GM19438 (cell line): ENCODE data around the gene TNFRSF1B.

Experiments used
- ATAC-seq: cut with Tn5 transposase; IDR thresholded peaks from one replicate; pipeline ENCODE4 v1.9.1; 2021; ENCODE audit warnings: low read depth; ENCODE audit not compliant: unreplicated experiment

TNFRSF1B gene

DNA sequence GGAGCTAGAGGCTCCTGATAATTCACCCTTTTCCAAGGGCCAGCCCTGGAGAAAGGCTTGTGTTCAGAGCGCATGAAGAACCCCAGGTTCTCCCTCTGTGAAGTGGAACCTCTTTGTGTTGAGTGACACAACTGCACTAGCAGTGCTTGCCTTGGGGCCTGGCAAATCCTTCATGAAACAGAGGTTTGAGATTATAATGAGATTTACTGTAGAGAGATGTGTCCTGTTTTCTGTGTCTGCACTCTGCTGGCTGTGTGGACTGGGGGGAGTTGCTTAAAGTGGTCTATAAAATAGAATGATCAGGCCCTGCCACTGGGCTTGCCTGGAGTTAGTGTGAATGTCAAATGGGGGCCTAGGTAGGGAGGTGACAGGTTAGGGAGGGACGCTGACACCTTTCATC is 11.5 kb upstream of the TNFRSF1B start:
- ATAC-seq: no peak

GRCh38 chr1:12157366-12158231 is 9.2 kb upstream of the TNFRSF1B start:
- ATAC-seq: no peak

DNA sequence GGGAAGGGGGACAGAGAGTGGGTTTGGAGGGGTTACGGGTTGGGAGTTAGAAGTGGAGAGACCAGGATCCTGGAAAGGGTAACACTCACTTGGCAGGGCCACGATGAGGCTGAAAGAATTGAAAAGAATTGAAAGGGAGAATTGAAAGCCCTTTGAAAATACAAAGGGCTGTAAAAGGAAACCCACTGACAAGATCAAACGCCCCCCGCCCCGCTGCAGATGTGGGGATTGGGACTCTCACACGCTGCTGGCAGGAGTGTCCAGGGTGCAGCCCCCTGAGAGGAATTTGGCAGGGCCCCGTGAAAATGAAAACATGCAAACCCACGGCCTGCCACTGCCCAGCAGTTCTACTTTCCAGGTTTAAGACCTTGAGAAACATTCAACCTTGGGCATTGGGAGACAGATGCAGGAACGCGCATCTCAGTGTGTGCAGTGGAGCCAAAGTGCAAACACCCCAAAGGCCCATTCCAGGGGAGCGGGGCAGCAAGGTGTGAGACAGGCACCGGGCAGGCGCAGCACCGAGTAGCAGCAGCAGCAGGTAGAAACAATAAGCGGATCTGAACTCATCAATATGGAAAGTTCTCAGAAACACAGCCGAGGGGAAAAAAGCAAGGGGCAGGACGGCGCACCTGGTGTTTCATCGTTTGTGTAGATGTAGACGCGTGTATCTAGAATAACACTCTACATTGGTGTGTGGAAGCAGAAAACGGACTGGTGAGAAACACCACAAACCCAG is 8.3 kb upstream of the TNFRSF1B start:
- ATAC-seq: no peak

GRCh38 chr1:12159816-12160215 is 7.0 kb upstream of the TNFRSF1B start:
- no peak for ATAC-seq

DNA sequence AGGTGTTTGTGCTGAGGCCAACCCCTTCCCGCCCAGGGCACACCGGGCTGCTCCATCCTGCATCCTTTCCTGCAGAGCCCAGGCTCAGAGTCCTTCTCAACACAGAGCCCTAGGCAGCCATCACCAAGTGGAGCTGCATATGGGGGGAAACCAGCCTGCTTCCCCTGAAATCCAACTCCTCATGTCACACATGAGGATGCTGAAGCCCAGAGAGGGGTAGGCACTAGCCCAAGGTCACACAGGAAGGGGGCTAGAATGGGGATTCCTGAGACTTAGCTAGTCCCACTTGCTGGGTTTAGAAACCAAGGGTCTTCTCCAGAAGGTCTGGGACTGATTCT is 5.5 kb upstream of the TNFRSF1B start:
- no peak for ATAC-seq

GRCh38 chr1:12161662-12162458 is 4.9 kb upstream of the TNFRSF1B start:
- peak; percentile 72 for ATAC-seq

DNA sequence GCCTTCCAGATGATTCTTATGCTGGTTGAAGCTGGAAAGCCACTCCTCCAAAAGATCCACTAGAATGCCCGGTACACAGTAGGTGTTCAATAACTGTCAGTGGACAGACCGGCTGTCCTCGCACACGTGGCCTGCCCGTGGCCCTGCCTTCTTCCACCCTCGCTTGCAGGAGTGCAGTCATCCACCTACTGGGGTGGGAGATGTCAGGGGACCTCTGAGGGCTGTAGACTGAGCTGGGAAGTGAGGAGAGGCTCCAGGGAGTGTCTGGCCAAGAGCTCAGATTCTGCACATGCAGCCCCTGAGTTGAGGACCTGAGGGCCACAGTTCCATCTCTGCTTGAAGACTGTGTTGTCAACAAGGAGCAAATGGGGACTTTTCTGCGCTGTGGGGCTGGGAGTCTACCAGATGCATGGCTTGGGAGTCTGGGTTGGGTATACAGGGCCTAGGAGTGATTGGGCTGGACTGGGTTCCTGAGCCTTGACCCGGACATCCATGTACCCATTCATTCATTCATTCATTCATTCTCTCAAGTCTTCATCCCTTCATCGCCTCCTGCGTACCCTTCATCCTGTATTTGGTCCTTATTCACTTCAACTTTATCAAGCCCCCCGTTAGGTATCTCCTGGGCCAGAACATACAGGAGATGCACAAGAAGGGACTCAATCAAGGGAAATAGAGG is 4.2 kb upstream of the TNFRSF1B start:
- ATAC-seq: no peak

DNA sequence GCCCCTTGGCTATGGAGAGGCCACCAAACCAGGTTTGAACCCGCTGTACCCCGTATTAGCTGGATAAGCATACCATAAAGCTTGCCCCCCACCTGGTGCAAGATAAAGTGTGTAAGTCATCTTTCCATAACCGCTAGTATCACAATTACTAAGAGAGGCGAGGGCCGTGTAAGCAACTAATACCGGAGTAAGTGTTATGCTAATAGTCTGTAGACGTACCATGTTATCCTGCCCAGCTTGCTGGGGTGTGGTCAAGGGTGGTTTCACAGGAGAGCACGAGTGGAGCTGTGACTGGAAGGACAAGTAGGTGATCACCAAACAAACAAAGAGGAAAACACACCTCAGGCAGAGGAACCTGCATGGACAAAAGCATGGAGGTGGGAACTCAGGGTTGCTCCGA is 3.6 kb upstream of the TNFRSF1B start:
- ATAC-seq: no peak

GRCh38 chr1:12164210-12164609 is 2.6 kb upstream of the TNFRSF1B start:
- no peak for ATAC-seq

- no peak for ATAC-seq
These were observed 1.4 kb upstream of the TNFRSF1B start for GRCh38 chr1:12165342-12165741.

- no peak for ATAC-seq
These were observed 970 bp downstream of the TNFRSF1B start for GRCh38 chr1:12167493-12168429.

DNA sequence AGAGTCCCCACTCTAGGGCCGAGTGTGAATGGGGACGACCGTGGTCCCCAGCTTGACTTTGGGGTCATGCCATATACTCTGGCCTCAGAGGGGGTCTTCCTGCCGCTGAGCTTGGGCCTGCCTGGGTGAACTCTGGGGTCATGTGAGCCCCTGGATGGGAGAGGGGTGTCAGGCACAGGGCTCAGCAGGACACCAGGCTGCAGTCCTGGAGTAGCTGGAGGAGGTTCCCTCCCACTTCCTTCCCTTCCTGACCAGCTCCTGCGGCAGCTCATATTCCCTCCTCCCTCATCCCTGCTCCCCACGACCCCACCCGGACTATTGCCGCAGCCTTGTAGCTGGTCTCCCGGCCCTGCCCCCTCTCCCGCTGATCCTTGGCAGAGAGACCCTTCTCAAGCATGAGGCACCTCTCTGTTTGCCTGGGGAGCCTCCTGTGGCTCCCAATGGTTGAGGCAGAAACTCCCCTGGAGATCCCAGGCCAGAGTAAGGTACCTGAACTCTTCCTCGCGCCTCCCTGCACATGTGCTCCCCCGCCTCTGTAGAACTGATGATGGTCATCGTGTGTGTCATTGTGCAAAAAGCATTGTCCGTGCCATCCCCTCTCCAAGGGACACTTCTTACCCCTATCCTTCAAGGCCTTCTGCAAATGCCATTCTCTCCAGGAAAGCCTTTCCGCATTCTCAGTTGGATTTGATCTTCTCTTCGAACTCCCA is 1.8 kb downstream of the TNFRSF1B start:
- ATAC-seq: no peak

DNA sequence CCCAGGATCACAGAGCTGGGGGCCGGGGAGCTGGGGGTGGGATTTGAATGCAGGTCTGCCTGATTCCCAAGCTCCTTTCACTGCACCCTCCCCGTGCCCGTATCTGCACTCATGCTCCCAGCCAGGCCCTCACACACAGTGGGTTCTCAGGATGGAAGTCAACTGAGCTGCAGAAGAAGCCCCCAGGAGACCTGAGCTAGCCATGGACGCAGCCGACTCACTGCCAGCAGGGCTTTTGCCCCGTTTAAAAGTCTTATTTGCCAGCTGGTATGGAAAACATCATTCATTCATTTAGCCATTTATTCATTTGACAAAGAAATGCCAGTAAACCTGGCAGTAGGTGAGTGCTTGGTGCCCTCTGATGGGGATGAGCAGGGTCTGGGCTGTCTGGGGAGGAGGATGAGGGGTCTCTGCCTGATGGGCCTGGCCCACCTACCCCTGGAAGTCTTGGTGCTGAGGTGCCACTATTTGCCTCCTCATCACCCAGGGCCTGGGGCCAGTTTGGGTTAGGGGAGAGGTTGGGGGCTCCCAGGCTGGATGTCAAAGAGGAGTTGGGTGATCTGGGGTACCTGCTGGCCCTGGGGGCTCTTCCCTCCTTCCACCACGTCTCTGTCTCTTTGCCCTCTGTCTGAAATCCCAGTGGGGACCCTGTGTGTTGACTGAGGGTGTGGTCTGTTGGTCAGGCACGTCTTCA is 2.8 kb downstream of the TNFRSF1B start:
- ATAC-seq: no peak

DNA sequence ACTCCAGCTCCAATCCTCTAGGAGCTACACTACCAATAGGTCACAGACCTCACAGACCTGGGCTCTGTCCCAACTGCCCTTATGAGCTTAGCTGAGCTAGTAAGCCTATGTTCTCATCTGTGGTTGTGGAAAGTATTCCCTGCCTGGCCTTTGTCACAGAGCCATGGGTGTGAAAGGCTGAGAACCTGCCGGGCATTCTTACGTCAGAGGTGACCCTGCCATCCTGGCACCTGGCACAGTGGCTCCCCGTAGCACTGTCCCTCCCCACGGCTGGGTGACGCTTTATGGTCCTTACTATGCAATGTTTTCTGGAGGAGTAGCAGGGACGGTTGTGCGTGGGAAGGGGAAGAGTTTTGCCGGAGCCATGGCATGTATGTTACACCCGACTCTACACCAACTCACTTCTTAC is 3.5 kb downstream of the TNFRSF1B start:
- ATAC-seq: no peak

DNA sequence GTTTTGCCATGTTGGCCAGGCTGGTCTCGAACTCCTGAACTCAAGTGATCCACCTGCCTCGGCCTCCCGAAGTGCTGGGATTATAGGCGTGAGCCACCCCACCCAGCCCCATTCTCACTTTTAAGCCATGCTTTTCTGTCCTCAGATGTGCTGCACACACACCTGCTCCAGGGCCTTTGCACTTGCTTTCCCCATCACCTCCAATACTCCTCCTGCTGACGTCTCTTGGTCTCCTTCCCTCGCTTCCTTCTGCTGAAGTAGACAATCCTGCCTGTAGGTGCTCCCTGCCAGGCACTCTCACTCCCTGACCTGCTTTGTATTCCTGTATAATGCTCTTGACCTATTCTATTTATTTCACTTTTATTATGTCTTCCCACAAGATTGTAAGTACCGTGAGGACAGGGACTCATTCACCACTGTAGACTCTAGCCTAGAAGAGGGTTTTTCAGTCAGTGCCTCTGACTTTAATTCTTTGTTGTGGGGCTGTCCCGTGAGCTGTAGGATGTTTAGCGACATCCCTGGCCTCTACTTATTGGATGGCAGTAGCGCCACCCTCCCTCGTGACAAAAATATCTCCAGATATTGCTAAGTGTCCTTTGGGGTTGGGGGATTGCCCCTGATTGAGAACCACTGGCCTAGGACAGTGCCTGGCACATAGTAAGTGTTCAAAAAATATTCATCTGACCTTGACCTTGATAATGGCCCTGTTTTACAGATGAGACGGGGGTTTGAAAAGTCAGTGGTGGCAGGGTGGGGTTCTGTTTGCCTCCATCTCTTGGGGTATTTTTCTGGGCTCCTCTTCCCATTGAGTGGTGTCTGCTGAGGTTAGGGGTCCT is 4.6 kb downstream of the TNFRSF1B start:
- no peak for ATAC-seq

- no peak for ATAC-seq
These were observed 5.5 kb downstream of the TNFRSF1B start for GRCh38 chr1:12172042-12172851.

DNA sequence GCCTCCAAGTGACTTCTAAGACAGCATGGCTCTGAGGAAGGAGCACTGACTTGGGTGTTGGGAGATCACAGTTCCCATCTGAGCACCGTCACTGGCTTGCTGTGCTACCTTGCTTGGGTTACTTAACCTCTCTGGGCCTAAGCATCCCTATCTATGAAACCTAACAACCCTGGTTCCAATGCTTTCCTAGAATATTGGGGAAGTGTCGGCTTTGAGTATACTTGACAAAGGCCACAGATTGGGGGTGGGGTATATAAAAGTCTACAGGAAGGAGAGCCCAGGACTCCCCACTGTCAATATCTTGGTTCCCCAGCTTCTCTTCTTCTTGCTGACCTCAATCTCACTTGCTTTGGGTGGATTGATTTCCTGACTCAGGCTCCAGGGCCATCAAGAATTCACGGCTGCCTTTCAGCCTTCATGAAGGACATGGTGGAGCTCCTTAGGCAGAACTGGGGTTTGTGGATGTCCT is 6.3 kb downstream of the TNFRSF1B start:
- ATAC-seq: no peak
